Cardiac muscle cell (in vitro differentiated cells and primary cell): ENCODE results near the gene TMED6. TPM values are rescaled to one million over a fixed set of nuclear protein-coding genes. Genes with fewer than 3 reads are reported as not detected.

Experiments
- DNase-seq, 2 donors: peaks; one replicate each; pipeline versions ENCODE4 v3.0.0 to v3.0.0-alpha.2; 2010 to 2017; ENCODE audit warnings: low read depth in 1 of 2, low spot score in 1 of 2
- H3K27ac ChIP-seq: fragments of 200-600 bp; sonication (generic); 2 replicates; pipeline ENCODE4 v1.5.1; 2016
- H3K27me3 ChIP-seq: fragments of 200-600 bp; sonication (generic); 2 replicates; pipeline ENCODE4 v1.6.0; 2016; ENCODE audit warnings: control low read depth
- H3K36me3 ChIP-seq: fragments of 200-600 bp; sonication (generic); 2 replicates; pipeline ENCODE4 v1.5.1; 2016; ENCODE audit warnings: control low read depth
- H3K4me1 ChIP-seq: fragments of 200-600 bp; sonication (generic); 2 replicates; pipeline ENCODE4 v1.8.1; 2017; ENCODE audit warnings: low read depth, mild to moderate bottlenecking, mixed run types
- H3K4me3 ChIP-seq: fragments of 200-600 bp; sonication (generic); 2 replicates; pipeline ENCODE4 v1.5.1; 2016; ENCODE audit warnings: mild to moderate bottlenecking
- H3K9me3 ChIP-seq: fragments of 200-600 bp; sonication (generic); 2 replicates; pipeline ENCODE4 v1.5.1; 2017; ENCODE audit warnings: low read depth, mild to moderate bottlenecking, control low read depth
- polyA plus RNA-seq: library from polyadenylated mRNA; unstranded; fragments of >200 nt; fragmentation: Nextera tagmentation; extraction: Ambion mirVana; gene quantifications from 2 replicates; pipeline ENCODE4 v1.2.1, GENCODE V29; 2016
- total RNA-seq: library from RNA; depleted of rRNA; stranded (reverse); fragments of >200 nt; gene quantifications from 2 replicates; pipeline ENCODE4 v1.2.3, GENCODE V29; 2016
- TF ChIP-seq, protein P1 (sequence below): IDR thresholded peaks from 2 replicates; pipeline ENCODE4 v1.5.1; 2012; ENCODE audit warnings: low read depth, mild to moderate bottlenecking, low read length

TMED6 gene
- total and polyA plus RNA-seq, 2 experiments from 2014 or later: 0.69 to 0.95 TPM

DNA sequence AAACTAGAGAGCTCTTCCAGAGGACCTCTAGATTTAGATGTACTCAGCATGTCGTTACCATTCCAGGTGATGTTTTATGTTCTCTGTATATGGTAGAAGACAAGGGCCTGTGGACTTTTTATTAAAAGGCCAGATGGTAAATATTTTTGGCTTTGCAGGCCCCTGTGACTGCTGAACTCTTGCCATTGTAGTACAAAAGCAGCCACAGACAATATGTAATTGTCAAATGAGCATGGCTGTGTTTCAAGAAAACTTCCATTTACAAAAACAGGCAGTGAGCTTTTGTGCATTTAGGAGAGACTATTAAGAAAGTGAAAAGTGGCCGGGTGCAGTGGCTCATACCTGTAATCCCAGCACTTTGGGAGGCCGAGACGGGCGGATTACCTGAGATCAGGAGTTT lies 7.4 kb downstream of the TMED6 start:
- no peaks in the 10 kb centered on the region for H3K27me3 ChIP-seq

DNA sequence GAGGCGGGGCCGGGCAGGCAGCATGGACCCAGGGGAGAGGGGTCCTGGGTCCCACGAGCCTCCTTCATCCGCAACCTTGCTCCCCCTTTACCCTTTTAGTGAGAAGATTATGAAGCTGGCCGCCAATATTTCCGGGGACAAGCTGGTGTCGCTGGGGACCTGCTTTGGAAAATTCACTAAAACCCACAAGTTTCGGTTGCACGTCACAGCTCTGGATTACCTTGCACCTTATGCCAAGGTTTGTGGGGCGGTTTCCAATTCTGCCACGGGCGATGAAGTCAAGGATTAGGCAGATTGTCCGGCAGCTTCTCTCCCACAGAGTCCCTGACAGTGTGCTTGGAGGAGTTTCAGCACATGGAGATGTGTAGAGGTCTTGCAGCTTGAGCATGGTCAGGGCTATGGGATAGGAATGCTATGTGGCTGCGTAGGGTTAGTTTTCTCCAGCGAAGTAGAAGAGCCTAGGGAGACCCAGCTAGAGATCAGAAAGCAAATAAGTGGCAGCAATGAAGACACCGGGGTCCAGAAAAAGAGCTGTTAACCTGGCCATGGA lies 11.4 kb downstream of the TMED6 start:
- Histone ChIP-seq H3K27me3 (no peaks in the 10 kb centered on the region), H3K36me3 (peaks cover 25% of the 10 kb centered on the region), H3K4me1 (peaks cover 13% of the 10 kb centered on the region), H3K4me3 (peak overlapping the region; percentile 75), H3K27ac (peak overlapping the region; percentile 85), H3K9me3 (no peaks in the 10 kb centered on the region)
- peak in 1 of 2 donors; percentile 25 for DNase-seq
- TF ChIP-seq, protein P1, sequence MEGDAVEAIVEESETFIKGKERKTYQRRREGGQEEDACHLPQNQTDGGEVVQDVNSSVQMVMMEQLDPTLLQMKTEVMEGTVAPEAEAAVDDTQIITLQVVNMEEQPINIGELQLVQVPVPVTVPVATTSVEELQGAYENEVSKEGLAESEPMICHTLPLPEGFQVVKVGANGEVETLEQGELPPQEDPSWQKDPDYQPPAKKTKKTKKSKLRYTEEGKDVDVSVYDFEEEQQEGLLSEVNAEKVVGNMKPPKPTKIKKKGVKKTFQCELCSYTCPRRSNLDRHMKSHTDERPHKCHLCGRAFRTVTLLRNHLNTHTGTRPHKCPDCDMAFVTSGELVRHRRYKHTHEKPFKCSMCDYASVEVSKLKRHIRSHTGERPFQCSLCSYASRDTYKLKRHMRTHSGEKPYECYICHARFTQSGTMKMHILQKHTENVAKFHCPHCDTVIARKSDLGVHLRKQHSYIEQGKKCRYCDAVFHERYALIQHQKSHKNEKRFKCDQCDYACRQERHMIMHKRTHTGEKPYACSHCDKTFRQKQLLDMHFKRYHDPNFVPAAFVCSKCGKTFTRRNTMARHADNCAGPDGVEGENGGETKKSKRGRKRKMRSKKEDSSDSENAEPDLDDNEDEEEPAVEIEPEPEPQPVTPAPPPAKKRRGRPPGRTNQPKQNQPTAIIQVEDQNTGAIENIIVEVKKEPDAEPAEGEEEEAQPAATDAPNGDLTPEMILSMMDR: no peak

More for the DNA sequence above, 7.4 kb downstream of the TMED6 start:
- TF ChIP-seq, protein P1: no peak
- DNase-seq: no peak
- H3K36me3 ChIP-seq: peaks cover 22% of the 10 kb centered on the region
- H3K27ac ChIP-seq: no peak overlapping the region
- no peak overlapping the region for H3K4me3 ChIP-seq
- no peaks in the 10 kb centered on the region for H3K9me3 ChIP-seq
- peaks cover 7% of the 10 kb centered on the region for H3K4me1 ChIP-seq

DNA sequence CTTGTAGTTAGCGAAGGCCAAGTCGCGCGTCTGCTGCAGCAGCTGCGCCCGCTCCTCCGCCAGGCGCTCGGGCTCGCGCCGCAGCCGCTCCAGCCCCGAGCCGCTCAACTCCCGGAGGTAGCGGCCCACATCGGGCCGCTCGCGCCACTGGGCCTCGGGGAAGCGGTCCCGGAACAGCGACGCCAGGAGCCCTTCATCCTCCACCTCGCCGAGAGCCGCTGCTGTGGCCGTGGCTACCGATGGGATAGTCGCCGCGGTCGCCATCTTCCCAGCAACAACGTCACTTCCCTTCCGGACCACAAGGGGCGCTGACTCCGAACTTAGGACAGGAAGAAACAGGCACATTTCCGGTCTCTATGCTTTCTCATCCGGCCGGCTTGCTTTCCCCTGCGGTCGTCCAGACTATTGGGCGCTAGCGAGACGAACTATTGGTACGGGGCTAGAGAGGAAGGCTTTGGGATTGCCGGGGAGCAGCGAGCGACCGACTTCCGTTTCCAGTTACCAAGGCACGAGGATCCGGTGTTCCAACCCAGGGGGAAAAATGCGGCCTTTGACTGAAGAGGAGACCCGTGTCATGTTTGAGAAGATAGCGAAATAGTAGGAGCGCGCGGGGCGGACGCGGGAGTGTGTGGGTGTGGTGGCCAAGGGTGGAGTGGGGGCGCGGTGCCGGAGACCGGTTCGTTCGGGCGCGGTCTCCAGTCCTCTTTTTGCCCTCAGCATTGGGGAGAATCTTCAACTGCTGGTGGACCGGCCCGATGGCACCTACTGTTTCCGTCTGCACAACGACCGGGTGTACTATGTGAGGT lies 12.1 kb downstream of the TMED6 start, which contains the start of the genes COG8 and NIP7:
TSS of gene COG8 (minus strand) at position 276 of the 806 bp plus-strand sequence. CDS start at position 264, 12 bp downstream.
TSS of gene NIP7 (plus strand) at position 484 of the 806 bp plus-strand sequence. CDS start at position 542, 58 bp downstream.
- Histone ChIP-seq H3K9me3 (no peaks in the 10 kb centered on the region), H3K27me3 (no peaks in the 10 kb centered on the region), H3K27ac (peak within 1 kb of the TSS; percentile 85), H3K36me3 (peaks cover 31% of the 10 kb centered on the region), H3K4me1 (peaks cover 13% of the 10 kb centered on the region), H3K4me3 (peak within 1 kb of the TSS; percentile 75)
- peak; percentile 98 to 99 for DNase-seq
- TF ChIP-seq, protein P1: peak; percentile 78

DNA sequence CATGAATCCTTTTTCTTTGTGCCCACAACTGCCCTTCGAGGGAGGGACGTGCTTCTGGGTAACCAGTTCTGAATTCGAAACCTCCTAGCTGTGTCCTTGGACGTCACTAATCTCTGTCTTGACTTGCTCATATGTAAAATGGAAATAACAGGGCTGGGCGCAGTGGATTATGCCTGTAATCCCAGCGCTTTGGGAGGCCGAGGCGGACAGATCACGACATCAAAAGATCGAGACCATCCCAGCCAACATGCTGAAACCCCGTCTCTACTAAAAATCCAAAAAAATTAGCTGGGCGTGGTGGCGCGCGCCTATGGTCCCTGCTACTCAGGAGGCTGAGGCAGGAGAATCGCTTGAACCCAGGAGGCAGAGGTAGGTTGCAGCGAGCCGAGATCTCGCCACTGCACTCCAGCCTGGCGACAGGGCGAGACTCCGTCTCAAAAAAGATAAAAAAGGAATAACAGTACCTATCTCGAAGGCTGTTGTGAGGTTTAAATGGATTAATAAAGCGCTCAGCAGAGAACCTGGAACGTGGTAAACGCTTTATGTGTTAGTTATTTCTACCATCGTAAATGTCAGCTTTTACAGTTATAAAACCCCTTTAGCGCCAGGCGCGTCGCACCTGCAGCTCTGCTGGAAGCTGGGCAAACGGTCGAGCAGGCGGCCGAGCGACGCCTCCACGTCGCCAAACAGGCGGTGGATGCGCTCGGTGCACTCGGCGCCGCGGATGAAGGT lies 12.9 kb downstream of the TMED6 start:
- Histone ChIP-seq H3K27ac (peak overlapping the region; percentile 85), H3K4me1 (peaks cover 13% of the 10 kb centered on the region), H3K9me3 (no peaks in the 10 kb centered on the region), H3K27me3 (no peaks in the 10 kb centered on the region), H3K36me3 (peaks cover 38% of the 10 kb centered on the region), H3K4me3 (peak overlapping the region; percentile 75)
- DNase-seq: no peak
- TF ChIP-seq, protein P1: no peak

DNA sequence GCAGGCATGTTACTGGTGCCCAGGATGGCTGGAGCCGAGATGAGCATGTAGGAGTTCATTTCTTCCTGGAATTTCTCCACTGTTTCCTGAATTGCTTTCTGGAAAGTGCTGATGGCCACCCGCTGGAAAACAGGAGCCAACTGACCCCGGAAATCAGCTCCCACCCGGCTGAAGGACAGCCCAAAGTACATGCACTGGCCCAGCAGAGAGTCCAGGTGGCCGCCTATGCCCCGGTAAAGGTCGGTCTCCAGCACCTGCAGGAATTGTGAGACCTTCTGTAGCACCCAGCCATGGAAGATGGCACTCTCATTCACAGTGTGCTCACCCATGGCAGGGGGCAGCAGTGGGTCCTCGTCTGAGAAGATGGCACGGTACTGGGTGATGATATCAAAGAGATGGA lies 16.9 kb downstream of the TMED6 start:
- H3K36me3 ChIP-seq: peaks cover 36% of the 10 kb centered on the region
- peaks cover 6% of the 10 kb centered on the region for H3K4me1 ChIP-seq
- H3K9me3 ChIP-seq: no peaks in the 10 kb centered on the region
- no peak overlapping the region for H3K4me3 ChIP-seq
- TF ChIP-seq, protein P1: no peak
- no peaks in the 10 kb centered on the region for H3K27me3 ChIP-seq
- no peak for DNase-seq
- no peak overlapping the region for H3K27ac ChIP-seq
